Right renal cortex interstitium (tissue), 3 donors: ENCODE results near the gene MPRIP. TPM values are rescaled to one million over a fixed set of nuclear protein-coding genes. Genes with fewer than 3 reads are reported as not detected.
A peak's percentile ranks its signal among the peaks of the same experiment; 100 is the strongest.

ENCODE experiments used
- DNase-seq, 3 donors: peaks; one replicate each; pipeline ENCODE4 v3.0.0-alpha.2; 2013; ENCODE audit warnings: low read depth in 3 of 3, low spot score in 2 of 3
- polyA plus RNA-seq, 3 donors: library from polyadenylated mRNA; unstranded; fragments of 120-200 nt; gene quantifications; one replicate each; pipeline ENCODE4 v1.2.1, GENCODE V29; 2013; ENCODE audit not compliant: insufficient read length in 3 of 3

The MPRIP gene
- polyA plus RNA-seq, 3 donors, result 129 to 172 (median 171) TPM

DNA sequence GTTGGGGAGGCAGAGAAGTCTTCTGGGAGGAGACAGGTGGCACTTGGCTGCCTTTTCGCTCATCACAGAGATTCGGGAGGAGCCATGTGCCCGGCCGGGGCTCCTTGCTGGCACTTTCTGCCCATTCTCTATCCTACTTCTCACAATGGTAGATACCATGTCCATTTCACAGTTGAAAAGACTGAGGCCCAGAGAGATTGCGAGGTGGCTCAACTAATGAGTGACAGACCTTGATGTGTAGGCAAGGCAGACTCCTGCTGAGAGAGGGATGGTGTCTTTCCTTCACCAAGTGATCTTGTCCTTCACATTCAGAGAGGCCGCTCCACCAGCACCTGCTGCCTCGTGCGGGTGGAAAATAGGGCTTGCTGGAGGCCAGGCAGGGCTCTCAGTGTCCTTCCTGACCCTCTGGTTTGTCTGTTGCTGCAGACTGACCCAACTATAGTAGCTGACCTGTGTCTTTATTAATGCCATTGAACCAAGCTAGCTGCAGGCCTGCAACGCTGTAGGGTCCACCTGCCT lies 42.1 kb downstream of the MPRIP start:
- no peak for DNase-seq

DNA sequence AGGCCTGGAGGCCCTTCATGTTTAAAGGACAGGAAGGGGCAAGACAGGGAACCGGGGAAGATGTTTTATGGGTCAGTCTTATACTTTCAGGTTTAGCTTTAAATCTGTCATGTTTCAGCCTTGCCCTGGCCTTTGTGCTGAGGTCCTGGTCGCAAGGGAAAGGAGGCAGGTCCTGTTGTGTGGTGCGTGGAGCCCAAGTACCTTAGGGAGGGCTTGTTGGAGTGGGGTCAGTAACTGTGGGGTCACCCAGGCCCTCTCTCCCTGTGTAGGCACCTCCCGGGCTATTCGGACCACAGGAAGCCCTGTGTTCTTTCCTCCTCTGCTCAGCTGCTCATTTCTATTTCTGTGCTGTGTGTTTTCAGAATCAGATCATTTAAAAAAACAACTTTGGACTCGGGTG lies 42.7 kb downstream of the MPRIP start:
- no peak for DNase-seq

DNA sequence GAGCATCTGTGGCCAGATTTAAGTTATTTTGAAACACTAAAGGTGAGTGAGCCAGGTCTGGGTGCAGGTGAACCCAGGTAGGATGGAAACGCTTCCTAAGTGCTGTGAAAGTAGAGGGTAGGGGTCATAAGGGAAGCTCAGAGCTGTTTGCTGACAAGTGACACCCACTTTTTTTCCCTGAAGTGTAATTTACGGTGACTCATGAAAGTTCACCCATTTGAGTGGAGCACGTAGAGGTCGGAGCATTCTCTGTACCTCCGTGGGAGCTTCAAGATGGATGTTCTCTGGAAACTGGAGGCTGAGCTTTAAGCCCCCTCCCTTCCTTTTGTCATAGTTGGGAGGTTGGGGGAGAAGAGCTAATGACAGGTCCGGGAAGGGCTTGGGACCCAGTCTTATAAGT lies 44.3 kb downstream of the MPRIP start:
- DNase-seq, result no peak

DNA sequence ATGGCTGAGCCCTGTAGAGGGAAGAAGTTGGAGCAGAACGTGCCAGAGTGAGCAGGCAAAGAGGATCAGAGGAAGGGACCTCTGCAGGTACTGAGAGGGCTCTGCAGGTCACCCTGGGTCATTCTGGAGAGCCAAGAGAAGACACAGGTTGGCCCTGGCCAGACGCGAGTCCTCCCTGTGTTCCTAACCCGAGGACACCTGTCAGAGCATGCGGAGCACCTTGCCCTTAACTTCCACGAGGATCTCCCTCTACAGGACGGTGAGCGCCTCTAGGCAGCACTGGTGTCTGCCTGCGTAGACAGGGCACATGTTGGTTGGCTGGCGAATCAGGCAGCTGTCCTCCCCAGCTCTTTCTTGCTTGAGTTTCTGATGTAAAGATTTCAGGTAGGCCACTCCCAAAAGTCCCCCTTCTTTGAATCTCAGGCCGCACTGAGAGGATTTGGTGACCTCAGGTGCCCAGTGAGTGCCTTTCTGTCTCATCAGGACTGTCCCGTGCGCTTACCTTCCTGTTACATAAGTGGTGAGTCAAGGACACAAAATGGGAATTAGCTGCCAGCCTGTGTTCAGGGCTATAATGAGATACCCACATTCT lies 45.3 kb downstream of the MPRIP start:
- no peak for DNase-seq

DNA sequence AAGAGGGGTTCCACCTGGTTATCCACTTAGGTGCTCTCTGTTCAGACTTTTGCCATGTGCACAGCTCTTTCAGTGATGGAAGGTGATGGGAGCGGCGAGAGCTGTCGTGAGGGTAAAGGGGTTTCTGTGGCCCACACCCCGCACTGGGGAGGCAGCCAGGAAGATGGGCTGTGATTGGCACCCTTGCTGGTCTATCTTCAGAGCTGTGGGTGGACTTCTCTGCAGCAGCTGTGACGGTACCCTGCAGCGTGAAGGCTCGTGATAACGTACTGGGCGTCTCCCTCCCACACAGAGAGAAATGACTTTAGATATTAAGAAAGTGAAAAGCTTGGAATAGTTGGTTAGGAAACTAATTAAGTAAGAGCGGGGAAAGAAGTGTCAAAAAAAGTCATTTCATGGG lies 45.8 kb downstream of the MPRIP start:
- no peak for DNase-seq

DNA sequence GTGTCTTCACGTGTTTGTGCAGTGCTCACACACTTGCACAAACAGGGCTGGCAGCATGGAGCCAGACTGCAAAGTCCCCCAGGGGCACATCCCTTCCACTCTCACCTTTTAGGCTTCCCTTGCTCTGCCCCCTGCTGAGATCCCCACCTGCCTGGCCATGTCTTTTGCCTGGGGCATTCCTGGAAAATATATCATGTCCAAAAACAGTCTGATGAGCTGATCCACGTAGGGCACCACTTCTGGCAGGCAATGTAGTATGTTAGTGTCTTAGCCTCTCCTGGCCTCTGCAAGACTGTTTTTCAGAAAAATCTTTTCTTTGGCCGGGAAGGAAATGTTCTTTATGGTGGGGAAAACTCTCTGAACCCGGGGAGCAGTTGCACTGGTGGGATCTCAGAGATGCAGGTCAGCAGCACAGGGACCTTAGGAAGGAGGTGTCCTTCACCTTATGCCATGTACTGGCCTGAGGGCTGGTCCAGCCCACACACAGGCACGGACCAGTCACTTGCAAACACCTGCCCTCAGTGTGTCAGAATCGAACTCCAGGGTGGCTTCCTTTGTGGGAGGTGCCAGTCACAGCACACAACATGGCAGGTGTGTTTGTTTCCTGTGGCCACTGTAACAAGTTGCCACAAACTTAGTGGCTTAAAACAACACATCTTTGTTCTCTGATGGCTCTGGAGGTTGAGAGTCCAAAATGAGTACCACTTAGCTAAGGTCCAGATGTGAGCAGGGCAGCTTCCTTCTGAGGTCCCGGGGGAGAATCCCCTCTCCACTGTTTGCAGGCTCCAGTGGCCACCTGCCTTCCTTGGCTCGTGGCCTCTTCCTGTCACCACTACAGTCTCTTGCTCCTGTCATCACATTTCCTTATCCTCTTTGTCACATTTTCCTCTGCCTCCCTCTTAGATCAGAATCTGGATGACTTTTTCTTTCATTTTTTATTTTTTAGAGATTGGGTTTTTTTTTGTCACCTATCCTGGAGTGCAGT lies 46.6 kb downstream of the MPRIP start:
- no peak for DNase-seq

DNA sequence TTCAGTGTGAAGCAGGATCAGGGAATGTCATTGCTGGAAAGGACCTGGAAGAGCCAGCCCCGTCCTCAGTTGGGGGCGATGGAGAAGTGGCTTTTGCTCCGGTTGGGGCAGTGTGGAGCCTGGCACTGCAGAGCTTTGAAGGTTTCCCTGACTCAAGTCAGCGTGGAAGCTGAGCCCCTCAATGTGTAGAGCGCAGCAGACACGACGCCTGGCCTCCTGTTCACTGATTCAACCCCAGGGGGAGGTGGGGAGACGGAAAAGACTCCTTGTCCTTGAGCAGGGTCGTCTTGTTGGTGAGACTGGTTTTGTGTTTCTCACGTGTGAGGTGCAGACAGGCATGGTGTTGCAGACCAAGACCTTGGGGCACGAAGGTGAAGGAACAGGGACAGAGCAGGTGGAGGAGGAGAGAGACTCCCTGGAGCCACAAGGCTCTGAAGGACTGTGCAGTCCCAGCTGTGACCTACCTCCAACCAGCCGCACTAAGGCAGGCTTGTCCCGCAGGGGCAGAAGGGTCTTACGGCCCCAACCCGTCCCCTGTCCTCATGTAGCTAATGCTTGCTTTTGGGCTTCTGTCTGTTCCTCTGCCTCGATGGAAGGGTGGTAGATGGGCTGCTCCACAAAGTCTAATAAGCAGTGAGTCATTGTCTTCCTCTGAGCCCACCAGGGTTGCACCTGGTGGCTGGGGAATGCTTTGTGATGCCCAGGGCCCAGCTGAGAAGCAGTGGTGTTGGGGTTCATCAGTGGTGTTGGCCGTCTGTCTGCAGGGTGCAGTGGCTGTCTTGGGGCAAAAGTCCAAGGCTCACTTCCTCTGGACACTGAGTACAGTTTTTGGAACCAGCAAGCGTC lies 47.8 kb downstream of the MPRIP start:
- DNase-seq, result no peak

DNA sequence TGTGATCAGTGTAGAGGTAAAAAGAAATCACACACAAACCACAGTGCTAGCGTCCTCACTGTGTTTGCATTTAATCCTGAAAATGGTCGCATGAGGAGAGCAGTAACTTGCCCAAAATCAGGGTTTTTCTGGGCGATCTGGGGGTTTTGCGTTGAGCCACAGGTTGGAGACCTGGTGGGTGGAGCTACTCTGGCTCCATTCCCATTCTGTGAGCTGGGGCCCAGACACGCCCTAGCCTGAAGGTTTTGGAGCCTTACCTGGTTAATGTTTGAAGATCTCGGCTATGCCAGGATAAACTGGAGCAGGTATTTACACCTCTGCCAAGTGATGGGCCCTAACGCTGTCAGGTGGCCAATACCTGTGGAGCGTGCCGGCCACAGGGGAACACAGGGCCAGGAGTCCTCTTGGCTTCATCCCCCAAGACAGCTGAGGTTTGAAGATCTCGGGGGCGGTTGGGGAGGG lies 48.4 kb downstream of the MPRIP start:
- DNase-seq, result no peak

DNA sequence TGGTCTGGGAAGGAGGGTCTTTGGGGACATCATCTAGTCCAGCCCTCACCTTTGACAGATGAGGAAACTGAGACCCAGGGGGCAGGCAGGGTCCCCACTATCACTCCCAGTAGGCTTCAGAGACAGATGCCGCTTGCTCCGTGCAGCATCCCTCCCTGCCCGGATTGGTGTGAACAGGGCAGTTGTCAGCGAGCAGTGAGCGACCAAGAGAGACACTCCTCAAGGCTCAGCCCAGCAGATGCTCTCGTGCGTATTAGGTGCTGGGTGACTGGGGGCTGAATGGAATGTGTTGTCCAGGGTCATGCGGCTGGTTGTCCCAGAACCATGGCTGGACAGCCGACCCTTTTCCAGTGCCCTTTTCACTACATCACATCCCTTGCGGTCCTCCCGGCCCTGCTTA lies 49.0 kb downstream of the MPRIP start:
- no peak for DNase-seq

DNA sequence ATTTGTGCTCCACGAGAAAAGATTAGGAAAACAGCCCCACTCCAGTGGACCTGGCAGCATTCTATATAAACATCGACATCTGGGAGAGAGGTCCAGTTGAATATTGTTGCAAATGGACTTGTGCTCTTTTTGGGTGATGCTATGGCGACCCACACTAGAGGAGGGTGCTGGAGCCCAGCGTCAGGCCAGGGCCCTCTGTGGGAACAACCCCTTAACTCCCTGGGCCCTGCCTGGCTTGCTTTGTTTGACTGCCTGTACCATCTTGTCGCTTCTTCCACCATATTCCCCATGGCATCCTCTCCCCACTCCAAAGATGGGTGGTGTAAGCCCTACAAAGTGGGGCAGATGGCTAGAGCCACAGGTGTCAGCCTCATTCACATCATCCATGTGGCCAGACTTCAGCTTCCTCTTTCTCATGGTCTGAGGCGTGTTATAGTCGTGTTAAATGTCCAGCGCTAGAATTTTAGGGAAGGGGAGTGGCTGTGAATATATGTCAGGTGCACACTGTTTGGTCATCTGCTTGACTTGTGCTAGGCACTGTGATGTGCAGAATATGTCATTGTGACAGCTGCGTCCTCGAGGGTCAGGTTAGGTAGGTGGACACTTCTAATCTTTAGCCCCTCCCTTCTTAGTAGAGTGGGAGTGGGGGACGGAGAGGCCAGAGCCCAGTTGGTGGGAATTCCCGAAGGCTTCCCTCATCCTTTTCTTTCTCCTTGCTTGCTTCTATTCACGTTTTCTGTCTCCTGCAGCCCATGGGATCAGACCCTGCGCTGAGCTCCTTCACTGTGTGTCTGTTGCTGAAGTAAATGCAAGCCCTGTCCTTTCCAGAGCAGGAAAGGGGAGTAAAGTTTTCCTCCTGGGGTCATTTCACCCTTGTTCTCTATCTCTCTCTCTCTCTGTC lies 49.8 kb downstream of the MPRIP start:
- DNase-seq, result no peak

DNA sequence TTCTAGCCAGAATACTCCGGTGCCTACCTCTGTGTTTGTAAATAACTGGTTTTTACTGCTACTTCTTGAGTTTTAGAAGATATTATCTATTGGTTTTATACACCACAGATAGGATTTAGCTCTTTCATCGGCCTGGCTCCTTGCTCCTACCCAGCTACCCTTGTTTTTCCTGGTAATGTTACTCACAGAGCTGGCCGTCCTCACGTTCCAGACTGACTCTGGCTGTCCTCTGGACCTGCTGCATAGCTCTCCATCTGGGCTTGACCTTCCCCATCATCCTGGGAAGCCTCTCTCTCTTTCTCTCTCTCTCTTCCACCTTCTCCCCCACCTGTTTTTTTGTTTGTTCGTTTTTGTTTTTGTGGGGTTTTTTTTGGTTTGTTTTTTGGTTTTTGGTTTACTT lies 51.5 kb downstream of the MPRIP start:
- DNase-seq, result no peak

DNA sequence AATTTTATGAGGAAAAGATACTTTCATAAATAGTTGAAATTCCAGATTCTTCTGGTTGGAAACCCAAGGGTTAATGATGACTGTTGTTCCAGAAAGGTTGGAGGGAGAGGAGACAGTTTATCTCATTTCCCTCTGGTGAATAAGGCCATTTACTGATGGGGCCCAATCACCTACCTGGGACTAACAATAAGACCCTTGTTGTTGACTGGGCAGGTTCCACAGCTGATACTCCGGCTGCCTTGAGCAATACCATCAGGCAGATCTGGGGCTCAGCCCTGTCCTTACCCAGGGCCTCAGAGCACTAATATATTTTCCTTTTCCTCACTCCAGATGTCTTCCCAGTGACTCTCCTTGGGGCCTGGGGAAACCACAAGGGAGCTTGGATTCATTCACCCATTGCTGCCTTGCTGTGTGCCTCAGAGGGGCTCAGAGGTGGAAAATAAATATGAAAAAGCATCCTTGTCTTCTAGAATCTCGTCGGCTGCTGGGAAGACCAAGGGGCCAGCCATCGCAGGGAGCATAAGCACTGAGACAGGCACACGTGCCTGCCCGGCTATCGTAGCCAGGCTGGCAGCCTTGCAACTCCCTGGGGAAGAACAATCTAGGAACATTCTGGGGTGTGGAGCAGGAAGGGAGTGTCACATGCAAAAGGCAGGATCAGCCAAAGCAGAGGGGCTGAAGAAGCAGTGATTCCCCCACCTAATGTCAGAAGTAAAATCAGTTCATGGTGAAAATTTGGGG lies 54.4 kb downstream of the MPRIP start:
- no peak for DNase-seq

DNA sequence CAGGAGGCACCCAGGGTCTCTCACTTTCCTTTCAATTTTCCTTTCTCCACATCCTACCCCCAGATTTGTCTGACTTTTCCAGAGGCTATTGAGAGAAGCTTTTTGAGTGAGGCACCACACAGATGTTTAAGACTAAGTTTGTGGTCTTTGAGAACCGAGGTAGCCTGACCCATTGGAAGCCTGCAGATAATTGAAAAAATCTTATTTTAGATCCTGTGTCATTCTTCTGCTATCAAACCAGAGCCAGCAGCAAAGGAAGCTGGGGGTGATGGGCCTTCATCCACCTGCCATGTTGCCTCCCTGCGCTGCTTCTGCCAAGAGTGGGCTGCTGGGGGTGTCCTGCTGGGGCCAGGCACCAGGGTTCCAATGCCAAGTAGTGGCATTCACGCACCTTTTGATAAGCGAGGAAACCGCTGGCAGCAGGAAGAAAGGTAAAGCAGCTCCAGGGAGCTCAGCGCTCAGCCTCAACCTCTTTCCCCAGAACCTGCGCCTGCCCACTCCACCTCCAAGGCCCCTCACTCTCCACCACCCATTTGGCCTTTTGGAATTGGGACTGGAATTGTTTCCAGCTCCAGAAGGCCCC lies 55.6 kb downstream of the MPRIP start:
- DNase-seq, result no peak

DNA sequence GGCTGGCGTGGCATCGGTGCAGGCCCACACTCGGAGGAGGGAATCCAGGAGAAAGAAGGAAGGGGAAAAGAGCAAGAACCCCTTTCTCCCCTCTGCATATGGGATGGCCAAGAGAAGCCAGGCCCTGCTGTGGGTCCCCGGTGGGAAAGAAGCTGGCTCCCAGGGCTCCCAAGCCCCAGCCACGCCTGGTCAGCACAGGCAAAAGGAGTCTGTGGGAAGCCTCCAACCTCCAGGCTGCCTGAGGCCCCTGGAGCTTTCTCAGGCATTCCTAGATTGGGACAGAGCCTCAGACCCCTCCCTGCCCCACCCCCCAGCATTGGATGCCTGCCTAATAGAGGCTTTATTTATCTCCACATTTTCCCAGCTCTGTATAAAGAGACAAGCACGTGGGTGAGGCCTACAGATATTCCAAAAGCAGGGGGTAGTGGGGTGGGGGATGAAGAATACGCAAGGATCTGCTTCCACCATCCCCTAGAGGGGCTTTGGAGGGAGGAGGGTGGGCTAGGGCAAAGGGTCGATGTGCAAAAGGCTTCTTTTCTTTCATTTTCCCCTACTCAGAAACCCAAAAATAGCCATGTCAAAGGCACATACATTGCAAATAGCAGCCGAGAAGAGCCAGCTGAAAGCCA lies 56.4 kb downstream of the MPRIP start:
- DNase-seq, result peak; percentile 53 to 72 (median 55)

DNA sequence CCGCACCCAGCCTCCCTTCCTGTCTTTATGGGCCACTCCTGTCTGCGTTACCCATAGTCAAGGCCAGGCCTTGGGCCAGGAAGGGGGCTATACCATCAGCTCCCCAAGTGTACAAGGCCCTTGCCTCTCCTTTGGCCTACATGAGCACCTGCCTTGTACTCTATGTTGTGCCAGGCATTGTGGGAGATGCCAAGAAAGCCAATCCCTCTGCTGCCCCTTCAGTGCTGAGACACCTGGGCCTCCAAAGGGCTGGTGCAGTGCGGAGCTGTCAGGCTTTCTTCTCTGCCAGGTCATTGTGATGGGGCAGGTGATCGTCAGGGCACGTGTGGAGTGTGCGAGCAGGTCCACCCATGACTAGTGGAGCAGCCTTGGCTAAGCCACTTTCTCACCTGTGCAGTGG lies 59.9 kb downstream of the MPRIP start:
- DNase-seq, result no peak

DNA sequence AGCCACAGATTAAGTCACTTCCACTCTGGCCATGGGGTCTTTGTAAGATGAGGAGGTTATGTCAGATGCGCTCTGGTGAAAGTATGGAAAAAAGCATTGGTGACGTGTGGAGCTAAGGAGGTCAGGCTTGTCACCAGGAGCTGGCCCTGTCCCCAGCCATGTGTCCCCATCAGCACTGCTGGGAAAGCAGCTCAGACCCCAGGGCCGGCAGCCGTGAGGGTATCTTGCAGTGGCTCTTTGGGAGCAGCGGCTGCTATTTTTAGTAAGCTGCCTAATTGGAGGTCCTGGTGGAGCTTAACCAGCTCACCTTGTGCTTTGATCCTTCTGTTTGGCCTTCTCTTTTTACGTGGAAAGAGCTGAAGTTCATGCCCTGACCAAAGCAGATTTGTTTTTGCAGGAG lies 60.9 kb downstream of the MPRIP start:
- no peak for DNase-seq

DNA sequence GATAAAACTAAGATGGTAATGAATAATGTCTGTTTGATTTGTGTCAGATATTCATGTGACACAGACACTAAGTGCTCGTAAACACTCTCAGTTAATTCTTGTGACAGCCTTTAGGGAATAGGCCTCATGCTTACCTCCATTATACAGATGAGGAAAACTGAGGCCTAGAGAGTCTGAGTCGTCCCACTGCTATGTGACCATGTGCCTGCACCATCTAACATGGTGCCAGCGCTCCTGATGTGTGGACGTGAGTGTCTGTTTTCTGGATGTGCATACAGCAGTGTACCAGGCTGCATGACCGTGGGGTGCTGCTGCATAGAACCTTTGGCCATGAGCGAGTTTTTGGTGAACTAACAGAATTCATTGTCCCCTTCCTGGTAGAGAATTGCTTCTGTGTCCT lies 61.8 kb downstream of the MPRIP start:
- no peak for DNase-seq

DNA sequence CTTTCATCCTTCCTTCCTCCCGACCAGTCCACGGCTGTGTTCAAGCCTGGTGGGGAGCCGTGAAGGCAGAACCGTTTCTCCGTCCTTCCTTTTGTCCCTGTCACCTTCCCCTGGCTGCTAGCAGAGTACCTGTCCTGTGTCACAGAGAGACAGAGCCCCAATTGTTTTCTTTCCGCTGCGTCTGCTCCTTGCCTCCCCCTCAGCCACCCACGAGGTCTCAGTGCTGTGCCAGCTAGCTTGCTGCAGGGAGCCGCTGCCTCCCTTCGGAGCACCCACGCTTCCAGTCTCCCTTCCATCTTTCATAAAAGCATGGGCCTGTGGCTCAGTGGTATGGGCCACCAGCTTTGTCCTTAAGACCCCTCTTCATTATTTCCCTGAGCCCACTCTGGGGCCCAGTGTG lies 62.2 kb downstream of the MPRIP start:
- DNase-seq, result no peak
